SU-DHL-6 (cell line): ENCODE results near the gene MED23.
"Not testable (repeated sequence)": the region's sequence is repeated elsewhere in the genome, so short reads cannot be mapped to it uniquely, and the experiment has no call there.

Experiments
- H2AFZ ChIP-seq: fragments of 200-600 bp; sonication (generic); 2 replicates; pipeline ENCODE4 v1.6.1; 2014; ENCODE audit warnings: low read depth, mild to moderate bottlenecking, moderate library complexity, mixed read lengths, antibody characterized with exemption, low read length; ENCODE audit not compliant: severe bottlenecking
- H3F3A ChIP-seq: fragments of 200-600 bp; shearing (Covaris generic); 2 replicates; pipeline ENCODE4 v1.6.0; 2016; ENCODE audit warnings: antibody characterized with exemption, mild to moderate bottlenecking; ENCODE audit not compliant: insufficient read depth
- H3K27ac ChIP-seq: fragments of 200-600 bp; sonication (generic); 2 replicates; pipeline ENCODE4 v1.5.1; 2016; ENCODE audit warnings: low read depth, mild to moderate bottlenecking, low read length, moderate library complexity, mixed read lengths
- H3K27me3 ChIP-seq: fragments of 200-600 bp; sonication (generic), shearing (Covaris generic); 2 replicates; pipeline ENCODE4 v1.6.0; 2014; ENCODE audit warnings: mild to moderate bottlenecking, low read length
- H3K36me3 ChIP-seq: fragments of 200-600 bp; sonication (generic); 2 replicates; pipeline ENCODE4 v1.6.1; 2014; ENCODE audit warnings: mild to moderate bottlenecking, low read length, mixed read lengths
- H3K4me2 ChIP-seq: fragments of 300-600, 200-600 bp; shearing (Covaris generic), sonication (generic); 2 replicates; pipeline ENCODE4 v1.6.0; 2014; ENCODE audit warnings: low read length, low read depth, mild to moderate bottlenecking; ENCODE audit not compliant: poor library complexity, severe bottlenecking
- H3K4me3 ChIP-seq: fragments of 200-600 bp; sonication (generic); 2 replicates; pipeline ENCODE4 v1.5.1; 2014; ENCODE audit warnings: antibody characterized with exemption, low read length, mild to moderate bottlenecking, mixed read lengths; ENCODE audit not compliant: insufficient read depth, poor library complexity, severe bottlenecking
- H3K79me2 ChIP-seq: fragments of 200-600 bp; sonication (generic); 2 replicates; pipeline ENCODE4 v1.6.1; 2014; ENCODE audit warnings: mild to moderate bottlenecking, low read length, moderate library complexity; ENCODE audit not compliant: insufficient read depth
- H3K9ac ChIP-seq: fragments of 200-600 bp; sonication (generic); 2 replicates; pipeline ENCODE4 v1.7.0; 2014; ENCODE audit warnings: mild to moderate bottlenecking, low read length
- H3K9me2 ChIP-seq: fragments of 200-600 bp; sonication (generic); replicated peaks from 2 replicates; pipeline ENCODE4 v1.6.1; 2014; ENCODE audit warnings: low read length; ENCODE audit not compliant: insufficient read depth
- H3K9me3 ChIP-seq: fragments of 200-600 bp; sonication (generic); 2 replicates; pipeline ENCODE4 v1.6.1; 2014; ENCODE audit warnings: low read length, mixed read lengths; ENCODE audit not compliant: insufficient read depth
- H4K20me1 ChIP-seq: fragments of 200-600 bp; sonication (generic); 2 replicates; pipeline ENCODE4 v1.6.1; 2014; ENCODE audit warnings: low read depth, mild to moderate bottlenecking, antibody characterized with exemption, low read length, moderate library complexity, mixed read lengths
- EZH2phosphoT487 ChIP-seq: fragments of 200-600 bp; sonication (generic), shearing (Covaris generic); conservative IDR thresholded peaks from 2 replicates; pipeline ENCODE4 v1.6.1; 2018; ENCODE audit warnings: mild to moderate bottlenecking, antibody characterized with exemption, low read length, moderate library complexity, mixed read lengths
- TF ChIP-seq, protein P1 (sequence below): fragments of 200-600 bp; sonication (generic); IDR thresholded peaks from one replicate; pipeline ENCODE4 v1.5.1; 2017; ENCODE audit warnings: antibody characterized with exemption, mild to moderate bottlenecking, low read length, moderate library complexity; ENCODE audit not compliant: insufficient read depth, poor library complexity, severe bottlenecking

The MED23 gene

DNA sequence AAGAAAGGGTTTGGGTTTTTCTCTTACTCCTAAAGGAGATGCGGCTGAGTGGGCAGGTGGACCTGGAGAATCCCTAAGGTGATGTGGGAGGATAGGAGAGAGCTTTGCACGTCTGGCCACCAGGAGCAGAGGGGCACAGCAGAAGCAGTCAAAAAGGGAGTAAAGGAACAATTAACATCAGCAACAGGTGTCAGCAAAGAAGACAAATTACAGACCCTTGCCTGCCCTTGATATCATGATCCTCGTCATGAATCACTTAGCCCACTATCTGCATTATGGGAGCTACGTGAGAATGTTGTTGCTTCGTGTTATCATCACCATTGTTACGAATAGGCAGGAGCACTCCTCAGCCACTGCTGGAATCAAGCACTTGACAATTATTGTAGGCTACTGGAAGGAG, 80.6 kb downstream of the MED23 start:
- H3K9ac ChIP-seq = no peak overlapping the region
- no peak overlapping the region for H3K4me3 ChIP-seq
- H3K79me2 ChIP-seq = no peaks in the 10 kb centered on the region
- no peaks in the 10 kb centered on the region for H3K27me3 ChIP-seq
- H3K4me2 ChIP-seq = no peak overlapping the region
- no peak for TF ChIP-seq EZH2phosphoT487
- TF ChIP-seq, protein P1, sequence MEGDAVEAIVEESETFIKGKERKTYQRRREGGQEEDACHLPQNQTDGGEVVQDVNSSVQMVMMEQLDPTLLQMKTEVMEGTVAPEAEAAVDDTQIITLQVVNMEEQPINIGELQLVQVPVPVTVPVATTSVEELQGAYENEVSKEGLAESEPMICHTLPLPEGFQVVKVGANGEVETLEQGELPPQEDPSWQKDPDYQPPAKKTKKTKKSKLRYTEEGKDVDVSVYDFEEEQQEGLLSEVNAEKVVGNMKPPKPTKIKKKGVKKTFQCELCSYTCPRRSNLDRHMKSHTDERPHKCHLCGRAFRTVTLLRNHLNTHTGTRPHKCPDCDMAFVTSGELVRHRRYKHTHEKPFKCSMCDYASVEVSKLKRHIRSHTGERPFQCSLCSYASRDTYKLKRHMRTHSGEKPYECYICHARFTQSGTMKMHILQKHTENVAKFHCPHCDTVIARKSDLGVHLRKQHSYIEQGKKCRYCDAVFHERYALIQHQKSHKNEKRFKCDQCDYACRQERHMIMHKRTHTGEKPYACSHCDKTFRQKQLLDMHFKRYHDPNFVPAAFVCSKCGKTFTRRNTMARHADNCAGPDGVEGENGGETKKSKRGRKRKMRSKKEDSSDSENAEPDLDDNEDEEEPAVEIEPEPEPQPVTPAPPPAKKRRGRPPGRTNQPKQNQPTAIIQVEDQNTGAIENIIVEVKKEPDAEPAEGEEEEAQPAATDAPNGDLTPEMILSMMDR = no peak
- no peak overlapping the region for H3K27ac ChIP-seq
- no peaks in the 10 kb centered on the region for H4K20me1 ChIP-seq
- H3K9me2 ChIP-seq = no peaks in the 10 kb centered on the region
- H3K9me3 ChIP-seq = no peaks in the 10 kb centered on the region
- H3F3A ChIP-seq = no peaks in the 10 kb centered on the region
- no peak overlapping the region for H2AFZ ChIP-seq
- no peaks in the 10 kb centered on the region for H3K36me3 ChIP-seq

DNA sequence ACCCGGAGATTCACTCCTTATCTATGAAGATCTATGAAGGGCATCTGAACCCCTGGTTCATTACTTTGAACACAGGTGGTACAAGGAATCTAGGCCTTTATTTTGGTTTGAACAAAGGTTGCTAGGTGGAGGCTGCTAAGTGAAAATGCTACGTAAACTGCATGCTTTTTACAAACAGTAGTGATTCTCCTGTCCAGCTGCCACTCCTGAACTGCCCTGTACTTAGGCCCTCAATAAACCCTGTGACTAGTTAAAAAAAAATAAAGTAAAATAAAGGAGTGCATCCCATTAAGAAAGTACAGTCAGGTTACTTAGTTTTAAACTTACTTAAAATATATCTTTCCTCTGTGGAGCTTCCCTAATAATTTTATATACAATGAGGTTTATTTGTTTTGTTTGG, 82.7 kb downstream of the MED23 start:
- Histone ChIP-seq H3K9me2 (no peaks in the 10 kb centered on the region), H3K36me3 (no peaks in the 10 kb centered on the region), H3K4me3 (no peak overlapping the region), H3F3A (no peaks in the 10 kb centered on the region), H3K4me2 (no peak overlapping the region), H3K79me2 (no peaks in the 10 kb centered on the region), H3K27ac (no peak overlapping the region), H4K20me1 (no peaks in the 10 kb centered on the region), H3K27me3 (no peaks in the 10 kb centered on the region), H2AFZ (no peak overlapping the region), H3K9ac (no peak overlapping the region), H3K9me3 (no peaks in the 10 kb centered on the region)
- TF ChIP-seq, protein P1 = no peak
- TF ChIP-seq EZH2phosphoT487 = no peak

DNA sequence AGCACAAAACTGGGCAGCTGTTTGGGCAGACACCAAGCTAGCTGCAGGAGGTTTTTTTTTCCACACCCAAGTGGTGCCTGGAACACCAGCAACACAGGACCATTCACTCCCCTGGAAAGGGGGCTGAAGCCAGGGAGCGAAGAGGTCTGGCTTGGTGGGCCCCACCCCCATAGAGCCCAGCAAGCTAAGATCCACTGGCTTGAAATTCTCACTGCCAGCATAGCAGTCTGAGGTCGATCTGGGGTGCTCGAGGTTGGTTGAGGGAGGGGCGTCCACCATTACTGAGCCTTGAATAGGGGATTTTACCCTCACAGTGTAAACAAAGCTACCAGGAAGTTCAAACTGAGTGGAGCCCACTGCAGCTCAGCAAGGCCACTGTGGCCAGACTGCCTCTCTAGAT, 89.4 kb downstream of the MED23 start:
- H2AFZ ChIP-seq, H3K4me3 ChIP-seq, H3F3A ChIP-seq, H3K9ac ChIP-seq, H3K36me3 ChIP-seq, H3K27me3 ChIP-seq, H4K20me1 ChIP-seq, H3K9me3 ChIP-seq, H3K27ac ChIP-seq, H3K79me2 ChIP-seq, H3K4me2 ChIP-seq, H3K9me2 ChIP-seq: not testable (repeated sequence)

DNA sequence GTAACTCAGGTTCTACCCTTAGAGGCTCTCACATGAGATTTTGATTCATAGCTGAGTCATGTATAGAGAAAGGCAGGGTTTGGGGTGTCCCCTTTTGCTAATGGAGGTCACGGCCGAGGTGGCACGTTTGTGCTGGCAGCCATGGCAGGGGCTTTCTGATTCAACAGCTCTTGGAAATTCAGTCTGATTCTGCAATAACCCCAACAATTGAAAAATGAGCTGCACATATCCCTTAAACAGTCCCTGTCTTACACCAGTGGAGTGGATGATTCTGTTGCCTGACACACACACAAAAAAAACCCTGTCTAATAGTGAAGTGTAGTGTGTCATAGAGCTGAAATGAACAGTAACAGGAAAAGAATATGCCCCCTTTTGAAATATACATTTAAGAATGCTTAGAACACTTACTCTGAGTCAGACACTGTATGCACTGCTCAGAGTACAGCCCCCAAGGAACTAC, 95.4 kb downstream of the MED23 start:
- Histone ChIP-seq H3F3A (no peaks in the 10 kb centered on the region), H3K27ac (no peak overlapping the region), H3K36me3 (no peaks in the 10 kb centered on the region), H3K4me3 (no peak overlapping the region), H4K20me1 (no peaks in the 10 kb centered on the region), H3K9me3 (no peaks in the 10 kb centered on the region), H3K4me2 (no peak overlapping the region), H3K79me2 (no peaks in the 10 kb centered on the region), H3K9me2 (no peaks in the 10 kb centered on the region), H2AFZ (no peak overlapping the region), H3K9ac (no peak overlapping the region), H3K27me3 (no peaks in the 10 kb centered on the region)
- TF ChIP-seq, protein P1 = no peak
- no peak for TF ChIP-seq EZH2phosphoT487

DNA sequence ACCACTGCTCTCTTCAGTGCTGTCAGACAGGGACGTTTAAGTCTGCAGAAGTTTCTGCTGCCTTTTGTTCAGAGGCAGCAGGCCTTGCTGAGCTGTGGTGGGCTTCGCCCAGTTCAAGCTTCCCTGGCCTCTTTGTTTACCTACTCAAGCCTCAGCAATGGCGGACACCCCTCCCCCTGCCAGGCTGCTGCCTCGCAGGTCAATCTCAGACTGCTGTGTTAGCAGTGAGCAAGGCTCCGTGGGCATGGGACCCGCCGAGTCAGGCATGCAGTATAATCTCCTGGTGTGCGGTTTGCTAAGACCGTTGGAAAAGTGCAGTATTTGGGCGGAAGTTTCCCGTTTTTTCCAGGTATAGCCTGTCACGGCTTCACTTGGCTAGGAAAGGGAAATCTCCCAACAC, 96.4 kb downstream of the MED23 start:
- not testable (repeated sequence) for H3K9ac ChIP-seq, H3K9me2 ChIP-seq, H4K20me1 ChIP-seq, H3F3A ChIP-seq, H2AFZ ChIP-seq, H3K4me2 ChIP-seq, H3K9me3 ChIP-seq, H3K27me3 ChIP-seq, H3K27ac ChIP-seq, H3K4me3 ChIP-seq, H3K36me3 ChIP-seq, H3K79me2 ChIP-seq

DNA sequence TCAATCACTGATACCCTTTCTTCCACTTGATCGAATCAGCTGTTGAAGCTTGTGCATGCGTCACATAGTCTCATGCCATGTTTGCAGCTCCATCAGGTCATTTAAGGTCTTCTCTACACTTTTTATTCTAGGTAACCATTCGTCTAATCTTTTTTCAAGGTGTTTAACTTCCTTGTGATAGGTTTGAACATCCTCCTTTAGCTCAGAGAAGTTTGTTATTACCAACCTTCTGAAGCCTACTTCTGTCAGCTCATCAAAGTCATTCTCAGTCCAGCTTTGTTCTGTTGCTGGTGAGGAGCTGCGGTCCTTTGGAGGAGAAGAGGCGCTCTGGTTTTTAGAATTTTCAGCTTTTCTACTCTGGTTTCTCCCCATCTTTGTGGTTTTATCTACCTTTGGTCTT, 97.1 kb downstream of the MED23 start:
- not testable (repeated sequence) for H3K79me2 ChIP-seq, H3K9ac ChIP-seq, H3K27ac ChIP-seq, H3K4me2 ChIP-seq, H3K4me3 ChIP-seq, H2AFZ ChIP-seq, H3K9me2 ChIP-seq, H3K36me3 ChIP-seq, H4K20me1 ChIP-seq, H3K9me3 ChIP-seq, H3K27me3 ChIP-seq, H3F3A ChIP-seq
